ENCODE data around the gene ZMYND8. TPM values are rescaled to one million over a fixed set of nuclear protein-coding genes. Genes with fewer than 3 reads are reported as not detected.

ZMYND8 gene
- total and polyA plus RNA-seq, 2 of the 8 experiments (the other 6 are each of a cell fraction or from before 2014, with no cell fraction given): 50.5 to 163 TPM

DNA sequence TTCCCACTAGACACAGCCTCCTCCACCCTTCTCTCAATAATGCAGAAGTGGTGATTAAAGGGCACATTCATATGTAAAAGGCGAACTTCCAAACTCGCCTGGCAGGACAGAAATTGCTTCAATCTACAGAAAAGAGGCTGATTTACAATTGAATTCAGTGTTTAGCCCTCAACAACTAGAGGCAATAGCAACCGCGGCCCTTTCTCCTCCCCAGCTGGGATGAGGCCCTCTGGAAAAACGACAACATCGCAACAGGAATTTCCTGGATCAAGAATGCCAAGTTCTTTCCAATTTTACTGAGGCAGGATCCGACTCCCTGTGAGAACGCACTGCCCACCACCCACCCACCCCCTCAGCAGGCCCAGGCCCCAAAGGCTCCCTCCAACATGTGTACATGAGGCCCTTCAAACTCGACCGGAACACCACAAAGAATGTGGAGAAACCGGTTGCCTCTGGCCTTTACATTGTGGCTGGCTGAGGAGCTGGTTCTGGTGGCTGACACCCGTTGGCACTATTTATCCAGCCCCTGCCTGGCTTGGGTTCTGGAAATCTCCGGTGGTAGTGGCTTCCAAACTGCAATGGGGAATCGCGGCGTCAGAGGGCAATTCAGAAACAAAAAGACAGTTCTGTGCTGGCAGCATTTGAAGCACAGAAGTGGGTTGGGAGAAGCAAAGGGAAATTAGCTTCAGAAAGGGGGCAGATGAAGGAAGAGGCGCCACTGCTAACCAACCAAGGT is 36.8 kb downstream of the ZMYND8 start (continued):
- TF ChIP-seq KDM4A (IDR thresholded peaks at IDR 0.05; ENCODE audit: low read depth, low read length, severe bottlenecking): no peak
- TF ChIP-seq TAF7 (optimal IDR thresholded peaks at IDR 0.05; ENCODE audit: borderline replicate concordance, low read depth, low read length): no peak
- TF ChIP-seq BRCA1 (IDR thresholded peaks at IDR 0.05; ENCODE audit: low read depth, low read length): no peak
- TF ChIP-seq, protein P1, sequence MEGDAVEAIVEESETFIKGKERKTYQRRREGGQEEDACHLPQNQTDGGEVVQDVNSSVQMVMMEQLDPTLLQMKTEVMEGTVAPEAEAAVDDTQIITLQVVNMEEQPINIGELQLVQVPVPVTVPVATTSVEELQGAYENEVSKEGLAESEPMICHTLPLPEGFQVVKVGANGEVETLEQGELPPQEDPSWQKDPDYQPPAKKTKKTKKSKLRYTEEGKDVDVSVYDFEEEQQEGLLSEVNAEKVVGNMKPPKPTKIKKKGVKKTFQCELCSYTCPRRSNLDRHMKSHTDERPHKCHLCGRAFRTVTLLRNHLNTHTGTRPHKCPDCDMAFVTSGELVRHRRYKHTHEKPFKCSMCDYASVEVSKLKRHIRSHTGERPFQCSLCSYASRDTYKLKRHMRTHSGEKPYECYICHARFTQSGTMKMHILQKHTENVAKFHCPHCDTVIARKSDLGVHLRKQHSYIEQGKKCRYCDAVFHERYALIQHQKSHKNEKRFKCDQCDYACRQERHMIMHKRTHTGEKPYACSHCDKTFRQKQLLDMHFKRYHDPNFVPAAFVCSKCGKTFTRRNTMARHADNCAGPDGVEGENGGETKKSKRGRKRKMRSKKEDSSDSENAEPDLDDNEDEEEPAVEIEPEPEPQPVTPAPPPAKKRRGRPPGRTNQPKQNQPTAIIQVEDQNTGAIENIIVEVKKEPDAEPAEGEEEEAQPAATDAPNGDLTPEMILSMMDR (IDR thresholded peaks at IDR 0.05; ENCODE audit: control extremely low read depth in 1 of 3, insufficient read depth in 1 of 3, low read depth in 1 of 3, low read length in 3 of 3): no peak
- peak; percentile 29; the same call in 1 of the 2 replicates for TF ChIP-seq EGR1 (IDR thresholded peaks at IDR 0.05; ENCODE audit: borderline replicate concordance, low read depth, low read length)
- TF ChIP-seq RFX5 (IDR thresholded peaks at IDR 0.05; ENCODE audit: borderline replicate concordance, low read depth, low read length): no peak
- TF ChIP-seq EZH2 (IDR thresholded peaks at IDR 0.05; ENCODE audit: low read depth, low read length, severe bottlenecking): no peak
- TF ChIP-seq, protein P2, sequence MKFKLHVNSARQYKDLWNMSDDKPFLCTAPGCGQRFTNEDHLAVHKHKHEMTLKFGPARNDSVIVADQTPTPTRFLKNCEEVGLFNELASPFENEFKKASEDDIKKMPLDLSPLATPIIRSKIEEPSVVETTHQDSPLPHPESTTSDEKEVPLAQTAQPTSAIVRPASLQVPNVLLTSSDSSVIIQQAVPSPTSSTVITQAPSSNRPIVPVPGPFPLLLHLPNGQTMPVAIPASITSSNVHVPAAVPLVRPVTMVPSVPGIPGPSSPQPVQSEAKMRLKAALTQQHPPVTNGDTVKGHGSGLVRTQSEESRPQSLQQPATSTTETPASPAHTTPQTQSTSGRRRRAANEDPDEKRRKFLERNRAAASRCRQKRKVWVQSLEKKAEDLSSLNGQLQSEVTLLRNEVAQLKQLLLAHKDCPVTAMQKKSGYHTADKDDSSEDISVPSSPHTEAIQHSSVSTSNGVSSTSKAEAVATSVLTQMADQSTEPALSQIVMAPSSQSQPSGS (IDR thresholded peaks at IDR 0.05; ENCODE audit: low read length): peak; percentile 21; the same call in 1 of the 2 replicates
- no peak for TF ChIP-seq FOSL1 (IDR thresholded peaks at IDR 0.05; ENCODE audit: insufficient read depth, low read depth, low read length)
- TF ChIP-seq HDAC6 (IDR thresholded peaks at IDR 0.05; ENCODE audit: low read depth, low read length): no peak
- TF ChIP-seq NRF1 (IDR thresholded peaks at IDR 0.05; ENCODE audit: low read depth, low read length): no peak
- no peak for TF ChIP-seq BACH1 (IDR thresholded peaks at IDR 0.05; ENCODE audit: low read length)
- no peak for TF ChIP-seq SP2 (IDR thresholded peaks at IDR 0.05; ENCODE audit: low read length)
- no peak for TF ChIP-seq CREB1 (IDR thresholded peaks at IDR 0.05)
- TF ChIP-seq GABPA (IDR thresholded peaks at IDR 0.05; ENCODE audit: borderline replicate concordance, insufficient read depth, low read length): no peak
- TF ChIP-seq EP300 (IDR thresholded peaks at IDR 0.05; ENCODE audit: borderline replicate concordance in 1 of 2, low read depth in 2 of 2, low read length in 2 of 2): peak; percentile 58 to 98
- no peak; the same call in 1 of the 2 replicates for TF ChIP-seq YY1 (IDR thresholded peaks at IDR 0.05; ENCODE audit: low read depth, low read length)
- TF ChIP-seq RXRA (IDR thresholded peaks at IDR 0.05; ENCODE audit: insufficient read depth, low read depth, low read length): no peak
- TF ChIP-seq NANOG (IDR thresholded peaks at IDR 0.05; ENCODE audit: insufficient read depth, low read depth, low read length, poor library complexity, severe bottlenecking): peak; percentile 91
- peak; percentile 92 for TF ChIP-seq TEAD4 (IDR thresholded peaks at IDR 0.05; ENCODE audit: low read depth, low read length)

Measured in H1 (cell line).